HG03442 (cell line): ENCODE measurements around the gene TOE1.
A peak's percentile ranks its signal among the peaks of the same experiment; 100 is the strongest.
"Not testable (repeated sequence)": the region's sequence is repeated elsewhere in the genome, so short reads cannot be mapped to it uniquely, and the experiment has no call there.

ENCODE experiments used
- ATAC-seq: cut with Tn5 transposase; IDR thresholded peaks from one replicate; pipeline ENCODE4 v1.9.1; 2021; ENCODE audit warnings: mild to moderate bottlenecking, moderate library complexity; ENCODE audit not compliant: unreplicated experiment

Gene TOE1

GRCh38 chr1:45354838-45355237 is 14.9 kb downstream of the TOE1 start:
- ATAC-seq, result no peak

GRCh38 chr1:45355683-45356082 is 15.7 kb downstream of the TOE1 start:
- no peak for ATAC-seq

GRCh38 chr1:45356186-45356585 is 16.2 kb downstream of the TOE1 start:
- ATAC-seq, result no peak

GRCh38 chr1:45359882-45360513 is 20.0 kb downstream of the TOE1 start:
- ATAC-seq, result no peak

GRCh38 chr1:45360981-45361380 is 21.0 kb downstream of the TOE1 start:
- not testable (repeated sequence) for ATAC-seq

- ATAC-seq, result no peak
Measured at GRCh38 chr1:45364294-45364693, 24.3 kb downstream of the TOE1 start.

- ATAC-seq, result peak; percentile 74
Measured at GRCh38 chr1:45365051-45365450, 25.1 kb downstream of the TOE1 start.

- ATAC-seq, result peak; percentile 61
Measured at GRCh38 chr1:45370575-45370974, 30.6 kb downstream of the TOE1 start.

- no peak for ATAC-seq
Measured at GRCh38 chr1:45373573-45373972, 33.6 kb downstream of the TOE1 start.

- no peak for ATAC-seq
Measured at GRCh38 chr1:45375104-45376090, 35.4 kb downstream of the TOE1 start.

GRCh38 chr1:45378184-45378583 is 38.2 kb downstream of the TOE1 start:
- no peak for ATAC-seq

GRCh38 chr1:45379524-45379923 is 39.6 kb downstream of the TOE1 start:
- no peak for ATAC-seq

- no peak for ATAC-seq
Measured at GRCh38 chr1:45380125-45380524, 40.2 kb downstream of the TOE1 start.

- no peak for ATAC-seq
Measured at GRCh38 chr1:45380730-45381129, 40.8 kb downstream of the TOE1 start.

GRCh38 chr1:45381243-45381642 is 41.3 kb downstream of the TOE1 start:
- ATAC-seq, result no peak

- ATAC-seq, result no peak
Measured at GRCh38 chr1:45383191-45383590, 43.2 kb downstream of the TOE1 start.

GRCh38 chr1:45384213-45384612 is 44.2 kb downstream of the TOE1 start:
- ATAC-seq, result not testable (repeated sequence)

- ATAC-seq, result no peak
Measured at GRCh38 chr1:45385302-45385701, 45.3 kb downstream of the TOE1 start.

- ATAC-seq, result no peak
Measured at GRCh38 chr1:45386219-45386618, 46.2 kb downstream of the TOE1 start.
